GM12801 (cell line): ENCODE data around the gene CCNJL.

Experiments used
- CTCF ChIP-seq: IDR thresholded peaks from one replicate; pipeline ENCODE4 v1.5.1; 2011; ENCODE audit warnings: control low read depth; ENCODE audit not compliant: insufficient read length; ENCODE audit errors: extremely low read depth

The CCNJL gene

GRCh38 chr5:160312134-160312959 is at the start of gene CCNJL:
TSS of gene CCNJL (minus strand) at chr5:160312564. CDS start at chr5:160311923, 641 bp downstream.
- TF ChIP-seq CTCF: no peak

GRCh38 chr5:160361624-160362228 is 49.4 kb upstream of the CCNJL start:
- no peak for TF ChIP-seq CTCF

GRCh38 chr5:160360310-160360709 is 47.9 kb upstream of the CCNJL start:
- no peak for TF ChIP-seq CTCF

GRCh38 chr5:160359816-160360215 is 47.5 kb upstream of the CCNJL start:
- no peak for TF ChIP-seq CTCF

- no peak for TF ChIP-seq CTCF
Measured at GRCh38 chr5:160359242-160359641, 46.9 kb upstream of the CCNJL start.

GRCh38 chr5:160357861-160358411 is 45.6 kb upstream of the CCNJL start:
- no peak for TF ChIP-seq CTCF

GRCh38 chr5:160357394-160357793 is 45.0 kb upstream of the CCNJL start:
- no peak for TF ChIP-seq CTCF
